IMR-90 (cell line): Measurements from ENCODE around the gene RAB15. TPM values are rescaled to one million over a fixed set of nuclear protein-coding genes. Genes with fewer than 3 reads are reported as not detected.

Source experiments
- ATAC-seq: fragments of 200-7000 bp; cut with Tn5 transposase; 2 replicates; pipeline ENCODE4 v1.9.1; 2020; ENCODE audit warnings: low read depth, mild to moderate bottlenecking, moderate library complexity
- BruUV-seq: library from RNA; stranded (reverse); fragments of 400-500 nt; replicated peaks from 2 replicates; lab custom pipeline; 2021; lab: Mats Ljungman, UMichigan
- CTCF ChIA-PET: fragments of 300-600 bp; formaldehyde crosslinking; extraction: SDS; loops from one replicate; lab custom pipeline; 2021; ENCODE audit warnings: antibody characterized with exemption; lab: Yijun Ruan, JAX
- POLR2A ChIA-PET: fragments of 300-600 bp; sonication (Branson Sonifier 250); formaldehyde crosslinking; loops from one replicate; lab custom pipeline; 2022; ENCODE audit warnings: antibody characterized with exemption; ENCODE audit not compliant: unreplicated experiment; lab: Charles Lee
- DNase-seq: peaks from one replicate; pipeline ENCODE4 v3.0.0; 2013
- H2AFZ ChIP-seq: replicated peaks from 2 replicates; pipeline ENCODE3; 2013; ENCODE audit warnings: low read length, mild to moderate bottlenecking; ENCODE audit not compliant: poor library complexity
- H2AK5ac ChIP-seq: 2 replicates; pipeline ENCODE4 v1.6.1; 2013; ENCODE audit warnings: low read depth, low read length, inconsistent platforms
- H2AK9ac ChIP-seq: replicated peaks from 2 replicates; pipeline ENCODE3; 2013; ENCODE audit warnings: mild to moderate bottlenecking, low read depth, low read length, moderate library complexity; ENCODE audit not compliant: poor library complexity
- H2BK120ac ChIP-seq: 2 replicates; pipeline ENCODE4 v1.6.1; 2013; ENCODE audit warnings: low read depth, low read length, inconsistent platforms
- H2BK15ac ChIP-seq: 3 replicates; pipeline ENCODE4 v1.6.1; 2013; ENCODE audit warnings: low read depth, low read length, inconsistent platforms
- H2BK20ac ChIP-seq: 2 replicates; pipeline ENCODE4 v1.6.1; 2013; ENCODE audit warnings: low read depth, mild to moderate bottlenecking, inconsistent platforms, low read length, moderate library complexity
- H2BK5ac ChIP-seq: 2 replicates; pipeline ENCODE4 v1.6.1; 2013; ENCODE audit warnings: mild to moderate bottlenecking, low read depth, low read length, inconsistent platforms; ENCODE audit not compliant: poor library complexity, severe bottlenecking
- H3K14ac ChIP-seq: replicated peaks from 2 replicates; pipeline ENCODE4 v1.6.1; 2013; ENCODE audit warnings: low read depth, low read length, inconsistent platforms
- H3K18ac ChIP-seq: 2 replicates; pipeline ENCODE4 v1.6.1; 2013; ENCODE audit warnings: low read depth, low read length, control low read depth
- H3K23ac ChIP-seq: 2 replicates; pipeline ENCODE4 v1.6.1; 2013; ENCODE audit warnings: low read depth, low read length, inconsistent platforms
- H3K27ac ChIP-seq: 2 replicates; pipeline ENCODE4 v1.5.1; 2013; ENCODE audit warnings: mild to moderate bottlenecking, control low read depth, low read length; ENCODE audit not compliant: insufficient read depth
- H3K27me3 ChIP-seq: 2 replicates; pipeline ENCODE4 v1.6.1; 2013; ENCODE audit warnings: low read length; ENCODE audit not compliant: control insufficient read depth, insufficient read depth
- H3K36me3 ChIP-seq: 2 replicates; pipeline ENCODE4 v1.6.1; 2013; ENCODE audit warnings: low read length, mixed read lengths; ENCODE audit not compliant: control insufficient read depth, insufficient read depth
- H3K4ac ChIP-seq: 2 replicates; pipeline ENCODE4 v1.6.1; 2013; ENCODE audit warnings: low read depth, low read length, inconsistent platforms
- H3K4me1 ChIP-seq: 2 replicates; pipeline ENCODE4 v1.6.1; 2013; ENCODE audit warnings: low read length, mixed read lengths; ENCODE audit not compliant: control insufficient read depth, insufficient read depth
- H3K4me2 ChIP-seq: 2 replicates; pipeline ENCODE4 v1.6.1; 2013; ENCODE audit warnings: low read depth, mild to moderate bottlenecking, control low read depth, low read length, moderate library complexity
- H3K4me3 ChIP-seq: 2 replicates; pipeline ENCODE4 v1.5.1; 2013; ENCODE audit warnings: low read depth, mild to moderate bottlenecking, control low read depth, low read length, moderate library complexity; ENCODE audit not compliant: insufficient read depth
- H3K56ac ChIP-seq: 2 replicates; pipeline ENCODE4 v1.6.1; 2013; ENCODE audit warnings: low read length, inconsistent platforms; ENCODE audit not compliant: insufficient read depth; ENCODE audit errors: extremely low read depth
- H3K79me1 ChIP-seq, 2 experiments: 2 replicates each; pipeline ENCODE4 v1.6.1; 2013; ENCODE audit warnings: low read length in 2 of 2, inconsistent platforms in 1 of 2, low read depth in 1 of 2
- H3K9ac ChIP-seq: 2 replicates; pipeline ENCODE4 v1.6.1; 2013; ENCODE audit warnings: low read depth, low read length, control low read depth
- H3K9me1 ChIP-seq: 2 replicates; pipeline ENCODE4 v1.6.1; 2013; ENCODE audit warnings: low read length, inconsistent platforms; ENCODE audit not compliant: insufficient read depth
- H3K9me3 ChIP-seq: 2 replicates; pipeline ENCODE4 v1.6.1; 2013; ENCODE audit warnings: low read length; ENCODE audit not compliant: control insufficient read depth, insufficient read depth
- H4K20me1 ChIP-seq: 2 replicates; pipeline ENCODE4 v1.6.1; 2013; ENCODE audit warnings: low read length, inconsistent platforms; ENCODE audit not compliant: insufficient read depth
- H4K5ac ChIP-seq: 2 replicates; pipeline ENCODE4 v1.6.1; 2013; ENCODE audit warnings: mild to moderate bottlenecking, low read depth, low read length, control low read depth
- H4K8ac ChIP-seq, 2 experiments: 2 replicates each; pipeline ENCODE4 v1.6.1; 2013; ENCODE audit warnings: low read depth in 2 of 2, low read length in 2 of 2, control low read depth in 1 of 2, inconsistent platforms in 1 of 2
- H4K91ac ChIP-seq: 2 replicates; pipeline ENCODE4 v1.6.1; 2013; ENCODE audit warnings: low read depth, low read length, inconsistent platforms; ENCODE audit not compliant: insufficient read depth
- MAZ ChIP-seq: IDR thresholded peaks from 2 replicates; pipeline ENCODE4 v1.6.1; 2012; ENCODE audit warnings: low read depth, mild to moderate bottlenecking, low read length, improper control_type of control experiment, moderate library complexity, borderline replicate concordance
- RFX5 ChIP-seq: IDR thresholded peaks from 2 replicates; pipeline ENCODE4 v1.8.0; 2012; ENCODE audit warnings: low read depth, mild to moderate bottlenecking, low read length, moderate library complexity
- WGBS, 2 experiments: methylation state at CpG; one replicate each; pipeline versions ENCODE4 v1.1.5 to v1.1.7; 2013; ENCODE audit warnings: missing lambda C conversion rate in 2 of 2; ENCODE audit not compliant: insufficient read length in 1 of 2; ENCODE audit errors: extremely low coverage in 2 of 2; 5-methylcytosine and 5-hydroxymethylcytosine counted together
- dilution Hi-C: fragments of 300-500 bp; cut with HindIII; formaldehyde crosslinking; loops from one replicate; pipeline ENCODE4 v1.14.3; 2018; ENCODE audit warnings: low sequenced_read_pairs; ENCODE audit not compliant: unreplicated experiment
- in situ Hi-C: fragments of 300-500 bp; cut with MboI; formaldehyde crosslinking; loops from 3 replicates; pipeline ENCODE4 v1.14.3; 2019; ENCODE audit warnings: low sequenced_read_pairs, inconsistent platforms, mixed read lengths
- intact Hi-C: fragments of 100-400 bp; cut with micrococcal nuclease; formaldehyde crosslinking; loops from 2 replicates; pipeline ENCODE4 v1.10.0; 2022
- polyA plus RNA-seq, 3 experiments: library from polyadenylated mRNA; depleted of rRNA; stranded (reverse); fragments of >200 nt; gene quantifications; 2 replicates each; pipeline ENCODE4 v1.2.3, GENCODE V29; 2012; ENCODE audit warnings: low replicate concordance in 1 of 3
- total RNA-seq: library from RNA; depleted of rRNA; stranded (reverse); fragments of >200 nt; gene quantifications from 2 replicates; pipeline ENCODE4 v1.2.3, GENCODE V29; 2012

RAB15 gene
- total and polyA plus RNA-seq, 2 of the 4 experiments (the other 2 are of a cell fraction), result 3.4 to 7.8 TPM

DNA sequence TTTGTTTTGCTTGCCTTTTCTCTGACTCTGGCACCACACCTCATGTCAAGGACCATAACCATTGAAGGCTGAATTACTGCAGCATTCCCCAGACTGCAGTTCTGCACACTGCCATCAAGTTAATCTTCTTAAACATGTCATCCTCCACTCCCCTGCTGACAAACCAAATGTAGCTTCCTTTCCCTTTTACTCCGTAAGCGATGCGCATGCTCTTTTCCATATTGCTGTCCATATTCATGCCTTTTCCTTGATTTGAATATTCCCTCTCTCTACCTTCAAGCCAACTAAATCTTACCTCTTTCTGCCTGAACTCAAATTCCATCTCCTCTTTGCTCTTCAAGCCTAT is 43.1 kb downstream of the RAB15 start:
- in situ Hi-C loops, result no loop called here
- no peak overlapping the region for H3K4me2 ChIP-seq
- no peaks in the 10 kb centered on the region for H3K27me3 ChIP-seq
- H2BK5ac ChIP-seq, result no peak overlapping the region
- dilution Hi-C loops, result no loop called here
- H3K4ac ChIP-seq, result no peak overlapping the region
- CTCF ChIA-PET, result no interaction called here
- H2AFZ ChIP-seq, result no peak overlapping the region
- no peak overlapping the region for H3K56ac ChIP-seq
- peaks cover 16% of the 10 kb centered on the region for H3K36me3 ChIP-seq
- no peaks in the 10 kb centered on the region; the same call in none of the 2 replicates for H4K20me1 ChIP-seq
- DNase-seq (no peak), ATAC-seq (no peak)
- WGBS, 2 experiments, result 95% methylated on average over 3 of the region's 3 CpGs; no CpG with 5 or more reads in 1 of the 2 experiments
- no TSS peak for BruUV-seq
- intact Hi-C loops, result no loop called here
- H2BK20ac ChIP-seq, result no peak overlapping the region
- H4K8ac ChIP-seq, result no peak overlapping the region
- no peak overlapping the region for H2AK9ac ChIP-seq
- no peak overlapping the region for H4K5ac ChIP-seq
- H3K4me1 ChIP-seq, result no peaks in the 10 kb centered on the region; the same call in 1 of the 2 replicates
- no peak overlapping the region for H3K18ac ChIP-seq
- TF ChIP-seq MAZ (no peak), RFX5 (no peak)
- no peak overlapping the region for H2BK15ac ChIP-seq
- H3K9me1 ChIP-seq, result no peaks in the 10 kb centered on the region; the same call in 1 of the 2 replicates
- no peak overlapping the region for H3K9ac ChIP-seq
- no peak overlapping the region for H3K23ac ChIP-seq
- H3K9me3 ChIP-seq, result no peaks in the 10 kb centered on the region
- no peak overlapping the region for H4K91ac ChIP-seq
- no peak overlapping the region for H3K27ac ChIP-seq
- H2BK120ac ChIP-seq, result no peak overlapping the region
- no peak overlapping the region for H3K14ac ChIP-seq
- no peak overlapping the region for H2AK5ac ChIP-seq
- no peak overlapping the region for H3K4me3 ChIP-seq
- POLR2A ChIA-PET, result no interaction called here
- H3K79me1 ChIP-seq, result peaks cover 20 to 26% of the 10 kb centered on the region in 2 experiments
